Raji (cell line): ENCODE results near the gene SYTL2.

Experiments
- POLR2A ChIP-seq: IDR thresholded peaks from 2 replicates; pipeline ENCODE4 v1.6.1; 2011; ENCODE audit warnings: low read depth, low read length, control low read depth; ENCODE audit not compliant: insufficient read depth

Gene SYTL2

DNA sequence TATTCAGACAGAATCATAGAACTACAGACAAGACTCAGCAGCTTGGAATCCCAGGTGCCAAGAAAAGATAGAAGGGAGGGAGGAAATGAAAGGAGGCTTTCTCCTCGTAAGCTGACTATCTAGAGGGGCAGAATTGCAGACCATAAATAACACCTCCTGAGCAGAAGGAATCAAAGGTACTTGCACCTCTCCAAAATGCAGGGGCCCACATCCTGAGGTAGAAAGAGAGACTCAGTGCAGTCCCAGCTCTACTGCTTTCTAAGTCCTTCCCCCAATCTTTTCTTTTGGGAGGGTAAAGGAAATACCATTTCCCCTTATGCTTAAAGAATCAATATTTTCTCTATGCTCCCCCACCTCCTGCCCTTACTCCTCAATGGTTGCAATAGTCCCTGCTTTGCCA is 55.2 kb downstream of the SYTL2 start:
- TF ChIP-seq POLR2A = no peak

DNA sequence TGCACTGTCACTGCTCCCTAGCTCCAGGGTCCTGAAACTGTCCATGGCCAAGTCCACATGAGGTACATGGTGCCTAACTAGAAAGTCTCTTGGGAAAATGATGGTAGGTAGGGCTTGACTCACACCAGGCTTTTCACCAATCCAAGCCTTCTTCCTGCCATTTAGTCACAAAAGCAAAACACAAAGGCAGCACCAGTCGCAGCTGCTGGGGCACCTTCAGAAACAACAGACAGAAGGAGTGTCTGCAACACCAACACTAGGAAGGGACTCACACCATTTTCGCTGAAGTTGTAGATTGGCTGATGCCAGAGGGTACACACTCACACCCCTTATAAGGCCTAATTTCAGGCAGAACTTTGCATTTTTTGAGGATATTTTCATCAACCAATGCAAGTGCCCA is 55.7 kb downstream of the SYTL2 start:
- no peak for TF ChIP-seq POLR2A

DNA sequence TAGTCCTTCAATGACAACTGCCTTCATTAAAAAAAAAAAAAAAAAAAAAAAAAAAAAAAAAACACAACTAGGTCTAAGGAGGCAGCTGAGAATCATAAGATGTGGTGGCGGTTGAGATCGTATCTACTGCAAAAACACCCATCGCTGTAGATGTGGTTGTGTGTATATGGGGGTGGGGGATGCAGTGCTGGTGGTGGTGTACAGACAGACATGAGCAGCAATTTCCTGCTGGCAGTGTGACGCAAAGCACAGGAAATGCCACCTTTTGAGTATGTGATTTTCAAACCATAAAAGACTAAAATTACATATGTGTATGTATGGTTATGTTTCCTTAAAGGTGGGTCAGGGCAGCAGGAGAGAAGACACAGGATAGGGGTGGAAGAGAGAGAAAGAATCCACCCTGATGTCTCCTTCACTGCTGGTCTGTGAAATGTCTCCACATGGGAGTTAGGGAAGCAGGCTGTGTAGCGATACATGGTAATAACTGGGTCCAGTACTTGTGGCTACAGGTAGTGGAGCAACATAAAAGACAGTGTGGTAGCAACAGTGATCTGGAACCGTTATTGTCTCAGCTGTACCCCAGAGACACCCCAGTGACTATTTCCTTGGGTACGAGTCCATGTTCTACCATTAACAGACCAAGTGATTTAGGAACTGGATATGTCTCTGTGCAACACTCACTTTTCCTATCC is 57.9 kb downstream of the SYTL2 start:
- no peak for TF ChIP-seq POLR2A

DNA sequence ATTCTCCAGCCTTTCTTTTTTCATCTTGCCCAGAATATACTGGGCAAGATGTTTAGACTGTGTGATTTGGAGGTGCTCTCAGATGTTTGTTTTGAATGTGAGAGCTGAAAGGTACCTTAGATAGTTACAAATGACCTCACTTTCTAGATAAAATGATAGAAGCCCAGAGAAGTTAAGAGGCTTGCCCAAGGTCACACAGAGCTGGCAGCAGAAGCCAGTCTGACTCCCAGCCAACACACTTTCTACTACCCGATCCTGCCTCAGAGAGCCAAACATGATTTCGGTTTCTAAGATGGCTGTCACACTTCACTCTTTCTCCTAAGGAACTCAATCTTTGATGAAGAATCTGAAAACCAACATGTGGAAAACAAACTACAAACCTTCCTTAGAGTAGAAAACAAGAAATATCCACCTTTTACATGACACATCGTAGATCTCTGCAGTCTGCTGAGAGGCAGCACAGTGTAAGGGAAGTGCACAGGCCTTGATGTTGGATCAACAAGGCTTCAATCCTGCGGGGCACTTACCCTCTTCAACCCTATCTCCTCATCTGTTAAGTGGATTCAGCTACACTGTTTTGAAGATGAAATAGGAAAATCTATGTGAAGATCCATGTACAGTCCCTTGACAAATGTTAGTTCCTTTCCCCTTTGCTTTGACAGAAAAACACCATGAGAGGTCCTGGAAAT is 58.6 kb downstream of the SYTL2 start:
- no peak for TF ChIP-seq POLR2A

DNA sequence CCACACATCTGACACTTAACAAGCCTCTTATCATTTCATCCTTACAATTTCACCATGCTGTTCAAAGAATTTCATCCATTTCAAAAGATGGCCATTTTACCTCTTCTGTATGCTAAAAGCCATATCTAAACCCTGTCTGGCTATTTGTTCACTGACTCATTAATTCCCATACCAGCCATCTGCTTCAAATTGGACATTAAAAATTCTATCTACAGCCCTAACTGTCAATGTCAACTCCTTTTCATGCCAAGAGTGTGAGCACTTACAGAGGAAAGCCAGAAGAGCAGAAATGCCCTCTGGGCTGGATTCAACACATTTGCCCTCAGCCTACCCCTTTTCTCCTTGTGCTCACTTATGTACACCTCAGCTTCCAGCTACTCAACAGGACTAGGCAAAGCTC is 59.2 kb downstream of the SYTL2 start:
- TF ChIP-seq POLR2A = no peak

DNA sequence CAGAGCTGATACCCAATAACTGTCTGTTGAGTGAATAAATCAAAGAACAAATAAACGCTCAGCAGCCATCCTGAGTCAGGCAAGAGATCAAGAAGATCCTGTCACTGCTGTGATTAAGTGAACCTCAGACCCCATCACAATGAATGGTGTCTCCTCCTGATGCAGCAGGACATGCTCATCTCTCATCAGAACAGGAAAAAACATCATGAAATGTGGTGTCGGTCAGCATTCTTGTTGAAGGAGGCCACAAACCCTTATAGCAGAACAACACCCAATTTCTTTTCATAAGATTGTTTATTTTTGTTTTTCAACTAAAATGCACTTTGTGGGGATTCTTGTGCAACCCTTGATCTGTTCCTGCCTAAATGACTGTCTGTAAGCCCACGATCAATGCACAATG is 60.3 kb downstream of the SYTL2 start:
- no peak for TF ChIP-seq POLR2A

DNA sequence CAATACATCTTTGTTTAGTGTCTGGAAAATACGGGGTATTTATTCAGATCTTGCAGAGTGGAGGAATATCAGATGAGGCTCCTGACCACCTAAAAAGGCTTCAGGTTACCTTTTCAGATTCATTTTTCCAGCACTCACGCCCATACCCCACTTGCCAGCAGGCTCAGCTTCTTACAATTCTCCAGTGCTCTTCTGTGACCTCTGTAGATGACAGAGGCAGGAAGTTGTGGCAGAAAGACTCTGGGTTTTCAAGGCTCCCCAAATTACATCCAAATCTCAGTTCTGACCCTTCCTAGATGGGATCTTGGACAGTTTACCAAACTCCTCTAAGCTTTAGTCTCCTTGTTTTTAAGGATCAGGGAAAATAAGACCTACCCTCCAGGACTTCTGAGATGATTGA is 61.1 kb downstream of the SYTL2 start:
- no peak for TF ChIP-seq POLR2A

DNA sequence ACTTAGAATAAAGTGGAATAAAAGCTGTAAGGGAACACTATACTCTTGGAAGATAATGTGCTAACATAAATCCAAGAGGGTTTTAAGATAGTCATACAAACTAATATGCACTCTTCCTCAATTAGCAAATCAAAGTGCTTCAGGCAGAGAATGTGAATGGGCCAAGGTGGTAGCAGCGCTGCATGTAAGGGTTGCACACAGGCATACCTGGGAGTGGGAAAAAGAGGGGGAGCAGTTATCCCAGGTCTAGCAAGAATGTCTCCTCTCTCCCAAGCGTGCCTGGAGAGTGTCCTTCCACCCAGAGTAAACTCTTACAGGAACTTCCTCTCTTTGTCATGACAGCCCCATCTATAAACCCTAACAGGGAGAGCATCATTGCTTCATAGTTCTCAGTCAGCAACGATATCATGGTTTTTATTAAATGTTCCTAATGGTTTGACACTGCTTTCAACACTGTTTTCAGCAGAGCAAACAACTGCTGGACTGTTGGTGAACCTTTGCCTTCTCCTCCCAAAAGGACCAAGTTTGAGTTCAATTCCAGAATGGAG is 61.6 kb downstream of the SYTL2 start:
- no peak for TF ChIP-seq POLR2A

DNA sequence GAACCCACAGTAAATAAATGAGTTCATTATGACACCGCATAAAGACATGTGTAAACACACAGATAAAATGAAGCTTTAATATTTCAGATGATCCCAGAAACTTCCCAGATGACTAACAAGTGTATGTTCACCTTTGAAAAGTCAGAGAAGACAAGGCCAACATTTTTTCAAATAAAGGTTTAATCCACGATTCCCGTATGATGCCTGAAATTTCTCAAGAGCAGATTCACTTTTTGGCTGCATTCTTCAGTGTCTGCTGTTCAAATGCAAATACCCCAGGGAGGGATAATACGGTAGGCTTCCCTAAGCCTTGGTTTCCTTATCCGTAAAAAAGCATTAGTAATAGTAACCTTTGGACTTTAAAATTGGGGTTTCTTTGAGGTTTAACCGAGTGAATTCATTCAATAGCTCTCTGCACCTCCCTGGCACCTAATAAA is 62.5 kb downstream of the SYTL2 start:
- no peak for TF ChIP-seq POLR2A

DNA sequence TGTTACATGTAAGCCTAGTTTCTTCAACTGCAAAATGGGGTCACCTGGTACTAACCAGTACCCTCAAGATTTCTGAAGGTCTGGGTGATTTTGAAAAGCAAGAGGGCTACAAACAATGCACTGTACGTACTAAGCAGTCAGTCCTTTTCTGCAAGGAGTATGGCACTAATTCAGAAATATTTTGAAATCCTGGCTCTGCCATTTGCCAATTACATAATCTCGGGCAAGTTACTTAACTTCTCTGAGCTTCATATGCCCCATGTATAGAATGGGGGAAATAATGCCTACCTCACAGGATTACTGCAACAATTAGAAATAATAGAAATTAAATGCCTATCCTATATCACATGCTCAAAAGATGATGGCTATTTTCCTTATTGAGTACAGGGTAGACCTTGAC is 64.3 kb downstream of the SYTL2 start:
- no peak for TF ChIP-seq POLR2A

DNA sequence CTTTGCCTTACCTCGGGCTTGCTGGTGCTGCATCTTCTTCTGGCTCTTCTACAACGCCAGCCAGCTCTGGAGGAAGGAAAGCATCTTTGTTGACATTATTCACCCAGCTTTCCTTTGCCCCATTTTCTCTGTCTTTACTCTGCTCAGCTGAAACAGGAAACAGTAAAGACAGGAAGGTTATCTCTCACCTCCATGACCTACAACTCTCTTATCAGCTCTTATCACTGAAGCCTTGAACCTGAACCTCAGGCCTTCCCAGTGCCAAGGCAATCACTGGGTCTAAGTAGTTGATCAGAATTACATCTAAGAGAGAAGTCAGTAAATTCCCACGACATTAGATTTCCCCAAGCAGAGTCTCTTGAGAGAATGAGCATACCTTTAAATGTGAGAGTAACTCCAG is 65.3 kb downstream of the SYTL2 start:
- TF ChIP-seq POLR2A = no peak

DNA sequence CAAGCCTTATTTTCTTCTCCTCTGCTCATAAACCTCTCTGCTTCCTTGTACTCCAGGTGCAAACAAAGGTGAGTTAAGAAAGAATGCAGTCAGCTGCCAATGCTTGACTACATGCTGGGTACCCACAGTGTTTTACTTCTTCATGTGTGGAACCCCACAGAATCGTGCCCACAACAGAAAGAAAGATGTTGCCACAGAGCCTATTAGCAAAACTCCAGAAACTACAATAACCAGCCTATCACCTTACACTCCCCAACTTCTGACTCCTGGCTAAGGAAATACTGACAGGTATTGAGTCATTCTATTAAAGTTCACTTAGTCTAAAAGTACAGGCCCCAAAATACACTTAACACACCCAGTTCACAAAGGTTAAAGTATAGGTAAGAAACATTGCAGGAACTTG is 68.1 kb downstream of the SYTL2 start:
- TF ChIP-seq POLR2A = no peak

DNA sequence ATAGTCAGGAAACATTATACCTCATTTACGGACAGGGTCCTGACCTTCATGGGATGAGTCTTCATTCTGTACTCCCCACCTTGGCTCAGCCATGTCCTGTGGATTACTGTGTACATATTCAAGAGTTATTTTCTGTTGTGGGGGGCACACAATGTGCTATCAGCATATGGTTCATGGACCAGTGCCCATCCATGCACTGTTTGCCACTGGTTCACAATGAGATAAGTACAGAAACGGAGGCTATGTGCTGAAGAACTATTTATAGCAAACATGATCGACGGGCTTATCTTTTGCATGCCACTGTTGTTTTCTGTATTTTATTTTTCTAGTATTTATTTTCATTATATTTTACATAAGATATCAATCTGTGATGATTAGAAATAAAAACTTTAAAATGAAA is 68.6 kb downstream of the SYTL2 start:
- no peak for TF ChIP-seq POLR2A

DNA sequence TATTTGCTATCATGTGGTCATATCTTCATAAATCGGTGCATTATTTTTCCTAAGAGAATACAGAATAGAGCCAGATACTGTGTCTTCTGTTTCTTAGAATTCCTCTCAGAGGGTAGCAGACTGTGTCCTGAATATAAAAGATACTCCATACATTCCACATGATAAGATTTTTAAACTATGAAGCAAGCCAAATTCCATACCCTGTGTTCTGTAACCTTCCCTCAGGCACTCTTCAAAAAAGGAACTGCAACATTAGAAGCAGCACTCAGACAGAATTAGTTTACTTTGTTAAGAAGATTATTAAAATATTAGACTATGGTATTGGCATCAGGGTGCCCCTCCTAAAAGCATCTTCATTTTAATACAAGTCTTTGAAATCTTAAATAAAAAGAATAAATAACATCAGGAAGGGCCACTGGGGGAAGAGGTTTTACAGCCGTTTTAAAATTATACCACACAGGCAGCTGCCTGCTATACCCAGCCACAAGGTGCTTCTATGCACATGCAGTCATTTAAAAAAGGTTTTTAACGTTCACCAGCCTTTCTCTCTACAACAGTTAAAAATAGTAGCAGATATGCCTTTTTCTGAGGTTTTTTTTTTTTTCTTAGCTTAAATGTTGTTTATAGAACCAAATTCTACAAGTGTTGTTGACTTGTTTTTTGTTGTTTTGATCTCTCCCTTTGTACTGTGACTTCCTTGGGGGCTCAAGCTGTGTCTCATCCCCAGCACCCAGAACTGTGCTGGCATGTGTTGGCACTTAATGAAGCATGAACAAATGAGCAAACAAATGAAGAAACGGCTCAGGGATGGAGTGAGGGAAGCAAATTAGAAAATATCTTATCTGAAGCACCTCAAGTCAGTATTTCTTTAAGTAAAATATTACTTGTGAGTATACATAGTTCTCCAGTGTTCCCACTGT is 70.2 kb downstream of the SYTL2 start:
- 0 out of 2 replicates have a peak, but pooled peaks have one; percentile 17 for TF ChIP-seq POLR2A

DNA sequence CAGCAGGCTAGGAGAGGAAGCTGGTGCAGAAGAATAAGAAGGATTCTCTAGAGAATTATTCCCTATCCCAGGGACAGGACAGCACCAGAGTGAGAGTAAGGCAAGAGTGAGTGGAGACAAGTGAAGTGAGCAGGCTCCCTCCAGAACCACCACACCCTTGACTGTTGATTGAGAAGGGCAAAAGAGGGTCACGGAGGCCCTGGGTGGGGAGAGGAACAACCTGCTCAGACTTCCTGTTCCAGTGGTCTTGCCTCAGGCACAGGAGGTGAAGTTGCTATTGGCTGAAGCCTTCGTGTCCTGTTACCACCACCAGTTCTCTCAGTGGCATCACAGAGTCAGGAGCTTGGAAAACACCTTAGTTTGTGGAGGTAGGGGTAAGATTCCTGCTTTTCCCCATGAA is 73.2 kb downstream of the SYTL2 start:
- no peak for TF ChIP-seq POLR2A
